HEK293 (cell line): ENCODE measurements around the gene HEXIM1.

Source experiments
- CTCF ChIA-PET: fragments of 350-600 bp; formaldehyde crosslinking; extraction: SDS; loops from one replicate; lab custom pipeline; 2021; ENCODE audit warnings: antibody characterized with exemption; lab: Yijun Ruan, JAX
- POLR2A ChIA-PET: fragments of 300-600 bp; formaldehyde crosslinking; extraction: SDS; loops from one replicate; lab custom pipeline; 2020; ENCODE audit warnings: antibody characterized with exemption, inconsistent platforms; lab: Yijun Ruan, JAX
- H3K27ac ChIP-seq: fragments of 200-500 bp; sonication (Bioruptor generic); 2 replicates; pipeline ENCODE4 v1.5.1; 2014; ENCODE audit warnings: low read depth, low read length, control low read depth, inconsistent platforms; ENCODE audit errors: extremely low read depth
- H3K36me3 ChIP-seq, 2 experiments: fragments of 200-500 bp in 1 of 2; sonication (Bioruptor generic) in 1 of 2; 1 replicate in 1 of 2; 2 replicates in 1 of 2; pipeline ENCODE4 v1.5.1; 2014 to 2017; ENCODE audit warnings: inconsistent platforms in 2 of 2, low read length in 2 of 2; ENCODE audit not compliant: control insufficient read depth in 2 of 2, insufficient read depth in 1 of 2
- H3K4me1 ChIP-seq: fragments of 200-500 bp; sonication (Bioruptor generic); 2 replicates; pipeline ENCODE4 v1.5.1; 2014; ENCODE audit warnings: mild to moderate bottlenecking, low read length, inconsistent platforms; ENCODE audit not compliant: control insufficient read depth, insufficient read depth
- H3K4me3 ChIP-seq: 2 replicates; pipeline ENCODE4 v1.5.1; 2011; ENCODE audit warnings: low read depth, mild to moderate bottlenecking, control low read depth, low read length, moderate library complexity
- H3K9me3 ChIP-seq: fragments of 200-500 bp; sonication (Bioruptor generic); 2 replicates; pipeline ENCODE4 v1.5.1; 2014; ENCODE audit warnings: low read depth, low read length, inconsistent platforms; ENCODE audit not compliant: control insufficient read depth, insufficient read depth
- EGR2 ChIP-seq: fragments of 450-650 bp; formaldehyde crosslinking; IDR thresholded peaks from 2 replicates; pipeline ENCODE4 v1.5.1; 2016; ENCODE audit warnings: low read depth, missing biosample characterization, missing genetic modification characterization
- SCRT2 ChIP-seq: fragments of 450-650 bp; formaldehyde crosslinking; IDR thresholded peaks from 2 replicates; pipeline ENCODE4 v1.5.1; 2016; ENCODE audit warnings: missing biosample characterization, missing genetic modification characterization
- YY1 ChIP-seq: fragments of 450-650 bp; formaldehyde crosslinking; IDR thresholded peaks from 2 replicates; pipeline ENCODE4 v1.5.1; 2018; ENCODE audit warnings: missing biosample characterization, missing genetic modification characterization
- ZNF174 ChIP-seq: fragments of 450-650 bp; formaldehyde crosslinking; IDR thresholded peaks from 2 replicates; pipeline ENCODE4 v1.5.0; 2017; ENCODE audit warnings: missing biosample characterization, mild to moderate bottlenecking, missing genetic modification characterization
- ZNF221 ChIP-seq: fragments of 450-650 bp; formaldehyde crosslinking; IDR thresholded peaks from 2 replicates; pipeline ENCODE4 v1.5.1; 2017; ENCODE audit warnings: missing biosample characterization, missing genetic modification characterization, borderline replicate concordance
- ZNF416 ChIP-seq: fragments of 450-650 bp; formaldehyde crosslinking; IDR thresholded peaks from 2 replicates; pipeline ENCODE4 v1.5.1; 2016; ENCODE audit warnings: missing biosample characterization, missing genetic modification characterization
- ZNF433 ChIP-seq: fragments of 450-650 bp; formaldehyde crosslinking; IDR thresholded peaks from 2 replicates; pipeline ENCODE4 v1.5.1; 2016; ENCODE audit warnings: missing biosample characterization, missing genetic modification characterization, low read depth
- ZNF610 ChIP-seq: fragments of 450-650 bp; formaldehyde crosslinking; IDR thresholded peaks from 2 replicates; pipeline ENCODE4 v1.5.1; 2016; ENCODE audit warnings: missing biosample characterization, missing genetic modification characterization, borderline replicate concordance
- ZNF76 ChIP-seq: fragments of 450-650 bp; formaldehyde crosslinking; IDR thresholded peaks from 2 replicates; pipeline ENCODE4; 2016; ENCODE audit warnings: low read depth, missing biosample characterization, missing genetic modification characterization, borderline replicate concordance
- TF ChIP-seq, protein P1 (sequence below): fragments of 450-650 bp; formaldehyde crosslinking; IDR thresholded peaks from 2 replicates; pipeline ENCODE4 v1.5.1; 2016; ENCODE audit warnings: missing biosample characterization, missing genetic modification characterization
- TF ChIP-seq, protein P2 (sequence below): fragments of 450-650 bp; formaldehyde crosslinking; IDR thresholded peaks from 2 replicates; pipeline ENCODE4 v1.5.1; 2017; ENCODE audit warnings: missing biosample characterization, missing genetic modification characterization
- TF ChIP-seq, protein P3 (sequence below): fragments of 450-650 bp; formaldehyde crosslinking; IDR thresholded peaks from 2 replicates; pipeline ENCODE4 v1.5.1; 2016; ENCODE audit warnings: missing biosample characterization, missing genetic modification characterization
- TF ChIP-seq, protein P4 (sequence below): fragments of 450-650 bp; formaldehyde crosslinking; IDR thresholded peaks from 2 replicates; pipeline ENCODE4 v1.5.1; 2016; ENCODE audit warnings: missing biosample characterization, missing genetic modification characterization

Gene HEXIM1

DNA sequence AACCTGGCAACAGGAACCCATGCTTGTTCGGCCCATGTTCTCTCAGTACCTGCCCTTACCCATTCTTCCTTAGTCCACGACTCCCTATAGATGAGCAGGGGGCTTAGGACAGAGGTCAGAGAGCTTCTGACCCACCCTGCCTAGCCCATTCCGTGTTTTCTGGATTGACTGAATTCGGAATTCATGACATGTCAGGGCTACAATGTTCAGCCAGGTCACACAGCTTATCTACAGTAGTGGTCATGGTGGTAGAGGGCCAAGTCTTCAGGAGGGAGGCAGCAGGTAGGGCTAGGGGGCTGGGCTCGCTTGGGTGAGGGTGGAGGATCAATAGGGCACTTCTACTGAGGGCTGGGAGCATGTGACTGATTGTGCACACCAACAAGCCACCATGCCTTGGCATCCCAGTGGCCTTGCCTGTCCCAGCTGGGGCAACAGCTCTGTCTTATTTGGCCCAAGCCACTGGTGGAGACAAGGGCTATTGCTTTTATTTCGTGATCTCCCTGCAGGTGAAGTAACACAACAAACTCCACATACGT is 16.5 kb downstream of the HEXIM1 start (continued):
- TF ChIP-seq ZNF610 (tag by site-specific recombination), result no peak
- no peak for TF ChIP-seq ZNF221 (tag by site-specific recombination)
- no peak for TF ChIP-seq ZNF76 (tag by site-specific recombination)

DNA sequence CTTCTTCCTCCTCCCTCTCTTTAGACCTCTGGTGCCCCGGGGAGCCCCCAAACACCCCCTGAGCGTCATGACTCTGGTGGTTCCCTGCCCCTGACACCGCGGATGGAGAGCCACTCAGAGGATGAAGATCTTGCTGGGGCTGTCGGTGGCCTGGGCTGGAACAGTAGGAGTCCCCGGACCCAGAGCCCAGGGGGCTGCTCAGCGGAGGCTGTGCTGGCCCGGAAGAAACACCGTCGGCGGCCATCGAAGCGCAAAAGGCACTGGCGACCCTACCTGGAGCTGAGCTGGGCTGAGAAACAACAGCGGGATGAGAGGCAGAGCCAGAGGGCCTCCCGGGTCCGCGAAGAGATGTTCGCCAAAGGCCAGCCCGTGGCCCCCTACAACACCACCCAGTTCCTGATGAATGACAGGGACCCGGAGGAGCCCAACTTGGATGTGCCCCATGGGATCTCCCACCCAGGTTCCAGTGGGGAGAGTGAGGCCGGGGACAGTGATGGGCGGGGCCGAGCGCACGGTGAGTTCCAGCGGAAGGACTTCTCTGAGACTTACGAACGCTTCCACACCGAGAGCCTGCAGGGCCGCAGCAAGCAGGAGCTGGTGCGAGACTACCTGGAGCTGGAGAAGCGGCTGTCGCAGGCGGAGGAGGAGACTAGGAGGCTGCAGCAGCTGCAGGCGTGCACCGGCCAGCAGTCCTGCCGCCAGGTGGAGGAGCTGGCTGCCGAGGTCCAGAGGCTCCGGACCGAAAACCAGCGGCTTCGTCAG is 20.9 kb downstream of the HEXIM1 start:
- POLR2A ChIA-PET, result interaction anchor here (5.6 kb wide), 1 partner anchor 19 kb away, joined by 86 read pairs; the partner anchor contains the start of gene HEXIM1
- Histone ChIP-seq H3K4me3 (no peak overlapping the region), H3K9me3 (no peaks in the 10 kb centered on the region), H3K27ac (no peak overlapping the region), H3K4me1 (peaks cover 13% of the 10 kb centered on the region), H3K36me3 (peaks cover 0 to 28% of the 10 kb centered on the region in 2 experiments; a peak in 1 of 3 replicates)
- CTCF ChIA-PET, result interaction anchor here (0.7 to 3.5 kb wide), 3 partner anchors 20 to 107 kb away, joined by 3 to 17 read pairs (median 3); partner anchors contain the start of genes ACBD4 and HEXIM1
- TF ChIP-seq, protein P1, sequence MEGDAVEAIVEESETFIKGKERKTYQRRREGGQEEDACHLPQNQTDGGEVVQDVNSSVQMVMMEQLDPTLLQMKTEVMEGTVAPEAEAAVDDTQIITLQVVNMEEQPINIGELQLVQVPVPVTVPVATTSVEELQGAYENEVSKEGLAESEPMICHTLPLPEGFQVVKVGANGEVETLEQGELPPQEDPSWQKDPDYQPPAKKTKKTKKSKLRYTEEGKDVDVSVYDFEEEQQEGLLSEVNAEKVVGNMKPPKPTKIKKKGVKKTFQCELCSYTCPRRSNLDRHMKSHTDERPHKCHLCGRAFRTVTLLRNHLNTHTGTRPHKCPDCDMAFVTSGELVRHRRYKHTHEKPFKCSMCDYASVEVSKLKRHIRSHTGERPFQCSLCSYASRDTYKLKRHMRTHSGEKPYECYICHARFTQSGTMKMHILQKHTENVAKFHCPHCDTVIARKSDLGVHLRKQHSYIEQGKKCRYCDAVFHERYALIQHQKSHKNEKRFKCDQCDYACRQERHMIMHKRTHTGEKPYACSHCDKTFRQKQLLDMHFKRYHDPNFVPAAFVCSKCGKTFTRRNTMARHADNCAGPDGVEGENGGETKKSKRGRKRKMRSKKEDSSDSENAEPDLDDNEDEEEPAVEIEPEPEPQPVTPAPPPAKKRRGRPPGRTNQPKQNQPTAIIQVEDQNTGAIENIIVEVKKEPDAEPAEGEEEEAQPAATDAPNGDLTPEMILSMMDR (tag by site-specific recombination), result no peak
- no peak for TF ChIP-seq ZNF174 (tag by site-specific recombination)
- TF ChIP-seq ZNF416 (tag by site-specific recombination), result no peak
- TF ChIP-seq, protein P2, sequence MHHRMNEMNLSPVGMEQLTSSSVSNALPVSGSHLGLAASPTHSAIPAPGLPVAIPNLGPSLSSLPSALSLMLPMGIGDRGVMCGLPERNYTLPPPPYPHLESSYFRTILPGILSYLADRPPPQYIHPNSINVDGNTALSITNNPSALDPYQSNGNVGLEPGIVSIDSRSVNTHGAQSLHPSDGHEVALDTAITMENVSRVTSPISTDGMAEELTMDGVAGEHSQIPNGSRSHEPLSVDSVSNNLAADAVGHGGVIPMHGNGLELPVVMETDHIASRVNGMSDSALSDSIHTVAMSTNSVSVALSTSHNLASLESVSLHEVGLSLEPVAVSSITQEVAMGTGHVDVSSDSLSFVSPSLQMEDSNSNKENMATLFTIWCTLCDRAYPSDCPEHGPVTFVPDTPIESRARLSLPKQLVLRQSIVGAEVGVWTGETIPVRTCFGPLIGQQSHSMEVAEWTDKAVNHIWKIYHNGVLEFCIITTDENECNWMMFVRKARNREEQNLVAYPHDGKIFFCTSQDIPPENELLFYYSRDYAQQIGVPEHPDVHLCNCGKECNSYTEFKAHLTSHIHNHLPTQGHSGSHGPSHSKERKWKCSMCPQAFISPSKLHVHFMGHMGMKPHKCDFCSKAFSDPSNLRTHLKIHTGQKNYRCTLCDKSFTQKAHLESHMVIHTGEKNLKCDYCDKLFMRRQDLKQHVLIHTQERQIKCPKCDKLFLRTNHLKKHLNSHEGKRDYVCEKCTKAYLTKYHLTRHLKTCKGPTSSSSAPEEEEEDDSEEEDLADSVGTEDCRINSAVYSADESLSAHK (tag by site-specific recombination), result no peak
- TF ChIP-seq, protein P3, sequence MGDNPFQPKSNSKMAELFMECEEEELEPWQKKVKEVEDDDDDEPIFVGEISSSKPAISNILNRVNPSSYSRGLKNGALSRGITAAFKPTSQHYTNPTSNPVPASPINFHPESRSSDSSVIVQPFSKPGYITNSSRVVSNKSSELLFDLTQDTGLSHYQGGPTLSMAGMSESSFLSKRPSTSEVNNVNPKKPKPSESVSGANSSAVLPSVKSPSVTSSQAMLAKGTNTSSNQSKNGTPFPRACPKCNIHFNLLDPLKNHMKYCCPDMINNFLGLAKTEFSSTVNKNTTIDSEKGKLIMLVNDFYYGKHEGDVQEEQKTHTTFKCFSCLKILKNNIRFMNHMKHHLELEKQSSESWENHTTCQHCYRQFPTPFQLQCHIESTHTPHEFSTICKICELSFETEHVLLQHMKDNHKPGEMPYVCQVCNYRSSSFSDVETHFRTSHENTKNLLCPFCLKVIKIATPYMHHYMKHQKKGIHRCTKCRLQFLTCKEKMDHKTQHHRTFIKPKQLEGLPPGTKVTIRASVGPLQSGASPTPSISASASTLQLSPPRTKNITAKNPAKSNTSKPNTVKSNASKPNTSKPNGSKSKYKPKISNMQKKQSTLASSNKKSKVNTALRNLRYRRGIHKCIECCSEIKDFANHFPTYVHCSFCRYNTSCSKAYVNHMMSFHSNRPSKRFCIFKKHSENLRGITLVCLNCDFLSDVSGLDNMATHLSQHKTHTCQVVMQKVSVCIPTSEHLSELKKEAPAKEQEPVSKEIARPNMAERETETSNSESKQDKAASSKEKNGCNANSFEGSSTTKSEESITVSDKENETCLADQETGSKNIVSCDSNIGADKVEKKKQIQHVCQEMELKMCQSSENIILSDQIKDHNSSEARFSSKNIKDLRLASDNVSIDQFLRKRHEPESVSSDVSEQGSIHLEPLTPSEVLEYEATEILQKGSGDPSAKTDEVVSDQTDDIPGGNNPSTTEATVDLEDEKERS, result no peak
- TF ChIP-seq YY1 (tag by site-specific recombination), result no peak
- no peak for TF ChIP-seq EGR2 (tag by site-specific recombination)
- TF ChIP-seq, protein P4, sequence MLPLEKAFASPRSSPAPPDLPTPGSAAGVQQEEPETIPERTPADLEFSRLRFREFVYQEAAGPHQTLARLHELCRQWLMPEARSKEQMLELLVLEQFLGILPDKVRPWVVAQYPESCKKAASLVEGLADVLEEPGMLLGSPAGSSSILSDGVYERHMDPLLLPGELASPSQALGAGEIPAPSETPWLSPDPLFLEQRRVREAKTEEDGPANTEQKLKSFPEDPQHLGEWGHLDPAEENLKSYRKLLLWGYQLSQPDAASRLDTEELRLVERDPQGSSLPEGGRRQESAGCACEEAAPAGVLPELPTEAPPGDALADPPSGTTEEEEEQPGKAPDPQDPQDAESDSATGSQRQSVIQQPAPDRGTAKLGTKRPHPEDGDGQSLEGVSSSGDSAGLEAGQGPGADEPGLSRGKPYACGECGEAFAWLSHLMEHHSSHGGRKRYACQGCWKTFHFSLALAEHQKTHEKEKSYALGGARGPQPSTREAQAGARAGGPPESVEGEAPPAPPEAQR, result no peak
- no peak for TF ChIP-seq SCRT2 (tag by site-specific recombination)
- no peak for TF ChIP-seq ZNF433 (tag by site-specific recombination)
